Lower leg skin (tissue), 4 donors: ENCODE measurements around the gene RIPK4. TPM values are rescaled to one million over a fixed set of nuclear protein-coding genes. Genes with fewer than 3 reads are reported as not detected.

Experiments used
- DNase-seq, 2 donors: peaks; one replicate each; pipeline ENCODE4 v3.0.0-alpha.2; 2019; ENCODE audit warnings: low spot score in 2 of 2
- H3K4me3 ChIP-seq: fragments of 200-600 bp; sonication (generic); 2 replicates; pipeline ENCODE4 v1.5.1; 2017; ENCODE audit warnings: mild to moderate bottlenecking, low read depth; ENCODE audit not compliant: poor library complexity, severe bottlenecking
- CTCF ChIP-seq, 3 donors: fragments of 450-650 bp; IDR thresholded peaks; one replicate each; pipeline ENCODE4 v1.5.1; 2016; ENCODE audit warnings: antibody characterized with exemption in 3 of 3, mild to moderate bottlenecking in 3 of 3, moderate library complexity in 2 of 3
- POLR2A ChIP-seq, 2 donors: fragments of 450-650 bp; IDR thresholded peaks; one replicate each; pipeline ENCODE4 v1.6.1; 2016 to 2017; ENCODE audit warnings: antibody characterized with exemption in 2 of 2, mild to moderate bottlenecking in 1 of 2, moderate library complexity in 1 of 2
- WGBS, 2 donors: methylation state at CpG; one replicate each; pipeline ENCODE4 v1.1.5; 2018; 5-methylcytosine and 5-hydroxymethylcytosine counted together
- intact Hi-C: fragments of 100-400 bp; cut with DNase I; formaldehyde crosslinking; loops from one replicate; pipeline ENCODE4 v1.15.0; 2023; ENCODE audit warnings: low total_unique reads
- total RNA-seq, 4 donors: library from RNA; depleted of rRNA; stranded (reverse); fragments of >200 nt; gene quantifications; one replicate each; pipeline ENCODE4 v1.1.0, GENCODE V29; 2016

The RIPK4 gene
- total RNA-seq, 4 donors from 2014 or later: 61.0 to 88.1 (median 68.2) TPM

- intact Hi-C loops: no loop called here
- no peak for TF ChIP-seq POLR2A (IDR thresholded peaks at IDR 0.05)
- TF ChIP-seq CTCF (IDR thresholded peaks at IDR 0.05): no peak
- 30 to 35% methylated on average over 18 of the region's 18 CpGs for WGBS, 2 donors
- H3K4me3 ChIP-seq: no peak overlapping the region
- DNase-seq: no peak
Observed at GRCh38 chr21:41783476-41784180, 16.8 kb upstream of the RIPK4 start.

GRCh38 chr21:41781050-41781410, 14.2 kb upstream of the RIPK4 start:
- 81 to 95% methylated on average over 2 of the region's 2 CpGs for WGBS, 2 donors
- TF ChIP-seq POLR2A (IDR thresholded peaks at IDR 0.05) (no peak), CTCF (IDR thresholded peaks at IDR 0.05) (no peak)
- H3K4me3 ChIP-seq: no peak overlapping the region
- no peak for DNase-seq
- intact Hi-C loops: no loop called here

DNA sequence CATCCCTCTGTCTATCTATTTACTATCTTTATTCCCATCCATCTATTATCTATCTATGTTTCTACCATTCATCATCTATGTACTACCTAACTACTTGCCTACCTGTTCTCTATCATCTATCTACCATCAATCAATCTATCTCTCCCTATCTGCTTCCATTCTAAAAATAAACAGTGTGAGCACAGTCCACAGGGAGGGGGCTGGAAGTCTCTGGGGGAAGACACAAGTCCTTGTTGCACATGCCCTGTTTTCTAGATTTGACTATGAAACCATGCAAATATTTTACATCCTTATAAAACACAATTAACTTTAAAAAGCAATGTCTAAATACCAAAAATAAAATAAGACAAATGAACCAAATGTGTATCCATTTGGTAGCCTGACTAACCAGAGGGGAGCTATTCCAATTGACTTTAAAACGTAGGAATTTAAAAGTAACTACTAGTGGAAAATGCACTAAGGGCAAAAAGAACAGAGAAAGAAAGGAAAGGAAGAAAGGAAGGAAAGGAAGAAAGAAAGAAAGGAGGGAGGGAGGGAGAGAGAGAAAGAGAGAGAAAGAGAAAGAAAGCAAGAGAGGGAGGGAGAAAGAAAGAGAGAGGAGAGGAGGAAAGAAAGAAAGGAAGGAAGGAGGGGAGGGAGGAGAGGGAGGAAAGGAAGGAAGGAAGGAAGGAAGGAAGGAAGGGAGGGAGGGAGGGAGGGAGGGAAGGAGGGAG, 13.6 kb upstream of the RIPK4 start:
- no peak for DNase-seq
- 72 to 83% methylated on average over 1 of the region's 1 CpG for WGBS, 2 donors
- intact Hi-C loops: no loop called here

GRCh38 chr21:41779659-41780058, 12.8 kb upstream of the RIPK4 start:
- TF ChIP-seq CTCF (IDR thresholded peaks at IDR 0.05) (no peak), POLR2A (IDR thresholded peaks at IDR 0.05) (no peak)
- intact Hi-C loops: loop anchor here (5.0 kb wide), 1 partner anchor 167 kb away; no protein-coding TSS in a partner anchor
- WGBS, 2 donors: 73 to 77% methylated on average over 5 of the region's 5 CpGs
- DNase-seq: no peak
- H3K4me3 ChIP-seq: no peak overlapping the region

More for the DNA sequence above, 13.6 kb upstream of the RIPK4 start:
- TF ChIP-seq POLR2A (IDR thresholded peaks at IDR 0.05) (no peak), CTCF (IDR thresholded peaks at IDR 0.05) (no peak)
- no peak overlapping the region for H3K4me3 ChIP-seq

DNA sequence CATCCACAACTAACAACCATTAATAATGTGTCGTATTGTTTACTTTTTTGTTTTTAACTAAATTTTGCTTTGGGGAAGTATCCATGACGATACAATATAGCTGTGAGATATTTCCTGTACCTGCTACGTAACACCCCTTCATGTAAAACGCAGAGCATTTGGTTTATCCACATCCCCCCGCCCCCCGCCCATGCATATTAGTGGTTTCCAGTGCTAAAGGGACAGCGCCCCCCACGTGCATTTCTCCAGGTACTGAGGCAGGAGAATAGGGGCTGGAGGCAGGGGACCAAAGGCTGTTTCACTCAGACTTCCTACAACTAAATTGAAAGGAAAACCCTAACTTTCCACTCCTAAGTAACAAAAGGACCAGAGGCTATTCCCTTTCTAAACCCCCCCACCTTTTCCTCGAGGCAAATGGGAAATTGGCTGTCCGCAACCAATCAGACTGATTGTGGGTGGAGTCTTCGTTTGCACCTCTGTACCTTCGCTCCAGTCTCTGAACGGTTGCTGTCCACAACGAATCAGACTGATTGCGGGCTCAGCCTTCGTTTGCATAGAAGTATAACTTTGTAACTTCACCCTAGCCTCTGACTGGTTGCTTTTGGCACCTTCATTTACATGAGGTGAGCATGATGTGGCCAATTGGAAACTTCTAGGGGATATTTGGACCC, 12.2 kb upstream of the RIPK4 start:
- WGBS, 2 donors: 50 to 54% methylated on average over 16 of the region's 16 CpGs
- DNase-seq: no peak
- intact Hi-C loops: loop anchor here (5.0 kb wide), 1 partner anchor 167 kb away; no protein-coding TSS in a partner anchor
- H3K4me3 ChIP-seq: no peak overlapping the region
- TF ChIP-seq CTCF (IDR thresholded peaks at IDR 0.05) (no peak), POLR2A (IDR thresholded peaks at IDR 0.05) (no peak)
